OCI-M2 (cell line): Measurements from ENCODE around the gene DACT3.

ENCODE experiments used
- DNase-seq: peaks from one replicate; lab custom pipeline; 2025; ENCODE audit not compliant: unreplicated experiment; lab: John Stamatoyannopoulos, UW

The DACT3 gene, protein sequence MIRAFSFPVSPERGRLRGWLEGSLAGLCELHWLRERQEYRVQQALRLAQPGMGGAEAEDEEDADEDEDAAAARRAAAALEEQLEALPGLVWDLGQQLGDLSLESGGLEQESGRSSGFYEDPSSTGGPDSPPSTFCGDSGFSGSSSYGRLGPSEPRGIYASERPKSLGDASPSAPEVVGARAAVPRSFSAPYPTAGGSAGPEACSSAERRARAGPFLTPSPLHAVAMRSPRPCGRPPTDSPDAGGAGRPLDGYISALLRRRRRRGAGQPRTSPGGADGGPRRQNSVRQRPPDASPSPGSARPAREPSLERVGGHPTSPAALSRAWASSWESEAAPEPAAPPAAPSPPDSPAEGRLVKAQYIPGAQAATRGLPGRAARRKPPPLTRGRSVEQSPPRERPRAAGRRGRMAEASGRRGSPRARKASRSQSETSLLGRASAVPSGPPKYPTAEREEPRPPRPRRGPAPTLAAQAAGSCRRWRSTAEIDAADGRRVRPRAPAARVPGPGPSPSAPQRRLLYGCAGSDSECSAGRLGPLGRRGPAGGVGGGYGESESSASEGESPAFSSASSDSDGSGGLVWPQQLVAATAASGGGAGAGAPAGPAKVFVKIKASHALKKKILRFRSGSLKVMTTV

DNA sequence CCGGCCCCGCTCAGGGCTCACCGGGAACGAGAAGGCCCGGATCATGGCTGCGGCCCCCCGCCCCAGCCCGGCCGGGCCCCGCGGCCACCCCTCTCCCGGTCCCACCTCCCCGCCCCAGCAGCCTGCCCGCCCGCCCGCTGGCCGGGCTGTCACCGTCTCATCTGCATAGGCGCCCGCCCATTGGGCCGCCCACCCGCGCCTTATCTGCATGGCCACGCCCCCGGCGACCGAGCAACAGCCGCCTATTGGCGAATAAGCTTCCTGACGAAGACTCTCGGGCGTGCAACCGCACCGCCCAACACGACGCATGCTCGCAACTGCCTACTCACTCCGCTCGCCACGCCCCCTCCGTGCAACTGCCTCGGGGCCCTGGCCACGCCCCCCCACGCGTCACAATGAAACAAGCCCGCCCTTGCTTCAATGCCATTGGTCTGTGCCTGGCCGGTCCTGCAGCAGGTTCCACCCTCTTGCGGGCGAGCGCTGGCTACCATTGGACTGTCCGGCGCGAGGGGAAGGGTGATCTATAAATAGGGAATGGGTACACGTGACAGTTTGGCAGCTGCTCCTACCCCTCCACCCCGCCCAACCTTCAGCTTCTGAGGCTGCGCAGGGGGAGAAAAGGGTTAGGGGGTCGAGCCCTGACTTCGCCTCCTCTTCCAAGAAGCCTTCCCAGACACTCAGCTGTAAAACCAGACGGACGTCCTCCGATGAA, at the start of gene DACT3:
TSS of gene DACT3 (minus strand) at position 163 of the 712 bp plus-strand sequence. CDS start at position 45, 118 bp downstream.
- peak; percentile 92 for DNase-seq

DNA sequence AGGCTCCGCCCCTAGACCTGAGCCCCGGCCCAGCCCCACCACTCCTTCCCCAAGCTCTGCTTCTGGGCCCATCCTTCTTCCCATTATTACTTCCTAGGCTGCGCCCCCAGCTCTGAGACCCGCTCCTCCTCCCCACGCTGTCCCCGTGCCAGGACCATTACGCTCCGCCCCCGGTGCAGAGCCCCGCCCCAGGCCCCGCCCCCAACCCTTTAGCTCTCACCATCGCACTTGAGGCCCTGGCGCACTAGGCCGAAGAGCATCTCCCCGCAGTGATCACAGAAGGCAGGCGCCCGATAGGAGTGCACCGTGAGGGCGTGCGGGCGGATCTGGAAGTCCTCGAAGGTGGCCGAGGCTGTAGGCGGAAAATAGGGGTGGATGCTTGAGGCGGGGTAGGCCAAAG, 49.7 kb upstream of the DACT3 start:
- DNase-seq = no peak

DNA sequence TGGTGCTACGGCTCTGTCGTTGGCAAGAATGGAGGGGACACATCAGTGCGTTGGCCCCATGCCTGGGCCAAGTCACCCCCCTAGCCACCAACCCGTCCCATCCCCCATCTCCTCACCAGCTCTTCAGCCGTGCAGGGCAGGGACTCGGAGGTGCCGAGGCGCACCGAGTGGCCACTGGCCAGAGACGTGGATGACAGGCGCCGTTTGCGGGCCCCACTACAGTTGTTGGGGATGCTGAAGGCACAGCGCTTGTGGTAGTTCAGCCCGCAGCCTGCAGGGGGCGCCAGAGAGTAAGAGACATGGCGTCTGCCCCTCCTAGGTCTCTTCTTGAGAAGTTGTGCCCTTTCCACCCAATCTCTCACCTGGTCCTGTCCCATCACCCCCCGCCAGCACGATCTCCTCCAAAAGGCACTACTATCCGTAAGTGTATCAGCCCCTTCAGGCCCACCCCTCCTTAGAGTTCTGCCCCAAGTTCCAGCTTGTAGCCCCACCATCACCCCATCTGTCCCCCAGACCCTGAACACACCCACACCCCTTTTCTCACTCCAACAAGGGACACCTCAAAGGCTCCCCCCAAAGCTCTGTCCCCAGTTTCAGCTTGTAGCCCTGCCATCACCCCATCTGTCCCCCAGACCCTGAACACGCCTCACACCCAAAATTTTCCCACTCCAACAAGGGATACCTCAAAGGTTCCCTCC, 43.5 kb upstream of the DACT3 start:
- DNase-seq = peak; percentile 35

GRCh38 chr19:46700704-46701103, 39.7 kb upstream of the DACT3 start:
- DNase-seq = no peak

DNA sequence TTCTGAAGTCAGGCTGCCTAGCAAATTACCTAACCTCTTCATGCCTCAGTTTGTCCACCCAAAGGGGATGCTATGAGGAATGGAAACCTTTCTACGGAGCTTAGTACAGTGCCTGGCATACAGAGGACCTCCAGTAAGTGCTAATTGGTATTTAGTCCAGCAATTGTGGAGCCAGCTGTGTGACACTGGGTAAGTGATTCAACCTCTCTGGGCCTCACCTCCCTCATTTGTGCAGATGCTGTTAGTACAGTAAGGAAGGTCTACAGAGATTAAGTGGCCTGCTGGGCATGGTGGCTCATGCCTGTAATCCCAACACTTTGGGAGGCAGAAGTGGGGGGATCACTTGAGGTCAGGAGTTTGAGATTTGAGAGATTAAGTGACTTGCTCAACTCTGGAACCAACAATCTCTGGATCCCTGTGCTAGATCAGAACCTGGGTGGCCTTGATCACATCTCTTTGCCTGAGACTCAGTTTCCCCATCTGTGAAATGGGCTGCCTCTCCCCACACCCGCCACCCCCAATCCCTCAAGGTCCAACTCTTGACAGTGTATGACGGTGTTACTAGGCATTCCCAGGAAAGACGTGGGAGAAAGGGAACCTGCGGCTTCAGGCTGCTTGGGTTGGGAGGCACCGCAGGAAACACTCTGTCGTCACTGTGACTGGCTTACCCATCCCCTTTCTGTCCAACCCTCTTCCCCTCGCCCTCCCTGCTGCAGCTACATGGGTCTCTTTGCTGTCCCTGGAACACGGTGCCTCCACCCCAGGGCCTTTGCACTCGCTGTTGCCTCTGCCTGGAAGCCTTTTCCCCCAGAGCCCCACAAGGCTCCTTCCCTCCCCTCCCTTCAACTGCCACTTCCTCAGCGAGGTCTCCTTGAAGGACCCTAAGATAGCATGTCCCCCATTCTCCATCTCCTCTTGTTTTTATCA, 37.7 kb upstream of the DACT3 start:
- no peak for DNase-seq

- no peak for DNase-seq
Observed at GRCh38 chr19:46697204-46697960, 36.4 kb upstream of the DACT3 start.

DNA sequence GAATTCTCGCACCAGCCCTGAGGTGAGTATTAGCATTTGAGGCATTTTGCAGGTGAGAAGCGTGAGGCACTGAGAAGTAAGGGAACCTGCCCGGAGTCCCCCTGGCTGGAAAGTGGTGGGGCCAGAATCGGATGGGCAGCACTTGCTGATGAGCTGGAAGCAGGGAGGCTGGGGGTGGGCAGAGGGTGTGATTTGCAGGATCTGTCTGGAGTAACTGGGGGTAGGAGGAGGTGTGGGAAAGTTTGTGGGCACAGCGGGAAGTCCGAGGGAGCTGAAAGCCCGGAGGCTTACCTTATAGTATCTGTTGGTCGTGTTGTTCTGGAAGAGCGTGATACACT, 35.9 kb upstream of the DACT3 start:
- DNase-seq = no peak

DNA sequence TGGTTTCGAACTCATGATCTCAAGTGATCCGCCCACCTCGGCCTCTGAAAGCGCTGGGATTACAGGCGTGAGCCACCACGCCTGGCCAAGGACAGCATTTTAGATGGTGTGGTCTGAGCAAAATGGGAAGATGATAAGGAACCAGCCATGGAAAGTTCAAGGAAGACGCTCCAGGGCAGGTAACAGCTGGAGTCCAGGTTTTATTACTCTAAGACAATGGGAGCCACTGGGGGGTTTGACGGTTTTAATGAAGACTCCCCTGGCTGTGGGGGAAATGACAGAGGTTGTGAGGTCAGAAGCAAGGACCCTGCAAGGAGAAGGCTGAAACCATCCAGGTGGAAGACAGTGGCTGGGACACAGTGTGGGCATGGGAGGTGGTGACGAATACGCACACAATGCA, 35.1 kb upstream of the DACT3 start:
- no peak for DNase-seq

DNA sequence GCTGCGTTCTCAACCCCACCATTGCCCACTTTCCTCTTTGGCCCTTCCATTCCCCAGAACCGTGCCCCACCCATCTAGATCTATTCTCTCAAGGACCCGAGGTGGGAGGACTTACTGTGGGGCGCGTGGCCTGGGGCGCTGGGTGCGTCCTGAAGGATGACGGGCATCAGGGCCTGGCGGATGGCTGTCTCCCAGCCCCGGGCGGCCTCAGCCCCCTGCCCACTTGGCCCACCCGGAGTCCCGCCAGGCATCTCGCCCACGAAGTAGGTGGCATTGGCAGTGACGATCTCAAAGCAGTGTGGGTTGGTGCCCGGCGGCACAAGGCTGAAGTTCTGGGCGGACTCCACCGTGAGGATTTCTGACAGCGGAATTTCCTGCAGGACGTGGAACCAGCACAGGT, 32.8 kb upstream of the DACT3 start:
- no peak for DNase-seq

DNA sequence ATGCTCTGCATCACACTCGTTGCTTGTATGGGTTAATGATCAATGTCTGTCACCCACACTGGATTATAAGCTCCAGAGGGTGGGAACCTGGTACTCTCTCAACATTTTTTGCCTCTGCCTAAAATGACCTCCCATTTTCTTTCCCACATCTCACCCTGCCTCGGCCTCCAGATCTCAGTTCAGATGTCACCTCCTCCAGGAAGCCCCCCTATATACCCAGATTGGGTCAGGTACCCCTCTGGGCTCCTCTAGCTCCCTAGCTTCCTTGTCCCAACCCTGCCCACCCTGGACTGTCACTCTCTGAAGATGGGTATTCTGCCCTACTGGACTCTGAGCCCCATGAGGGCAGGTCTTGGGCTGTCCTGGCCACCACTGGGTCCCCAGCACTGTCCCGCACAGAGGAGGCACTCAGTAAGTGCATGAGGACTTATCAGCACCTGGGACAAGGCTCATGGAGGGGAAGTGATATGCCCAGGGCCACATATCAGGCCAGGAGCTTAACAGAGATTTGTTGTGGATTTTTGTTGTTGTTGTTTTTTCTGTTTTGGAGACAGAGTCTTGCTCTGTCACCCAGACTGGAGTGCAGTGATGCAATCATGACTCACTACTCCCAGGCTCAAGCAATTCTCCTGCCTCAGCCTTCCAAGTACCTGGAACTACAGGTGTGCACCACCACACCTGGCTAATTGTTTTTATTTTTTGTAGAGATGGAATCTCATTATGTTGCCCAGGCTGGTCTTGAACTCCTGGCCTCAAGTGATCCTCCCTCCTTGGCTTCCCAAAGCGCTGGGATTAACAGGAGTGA, 32.1 kb upstream of the DACT3 start:
- DNase-seq = no peak

DNA sequence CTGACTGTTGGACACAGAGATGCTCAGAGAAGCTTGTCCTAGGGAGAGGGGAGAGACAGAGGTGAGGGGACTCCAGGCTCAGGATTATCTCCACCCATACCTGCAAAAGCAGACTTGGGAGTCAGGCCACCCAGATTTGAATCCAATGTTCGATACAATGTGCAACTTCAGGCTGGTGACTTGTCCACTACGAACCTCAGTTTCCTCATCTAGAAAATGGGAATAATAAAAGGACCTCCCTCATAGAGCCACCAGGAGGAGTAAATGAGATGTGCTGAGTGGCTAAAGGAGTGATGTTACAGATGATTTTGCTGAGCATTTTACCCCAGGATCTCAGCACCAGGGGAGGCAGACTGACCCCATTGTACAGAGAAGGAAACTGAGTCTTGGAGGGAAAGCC, 31.0 kb upstream of the DACT3 start:
- no peak for DNase-seq

- no peak for DNase-seq
Observed at GRCh38 chr19:46691104-46691503, 30.1 kb upstream of the DACT3 start.

DNA sequence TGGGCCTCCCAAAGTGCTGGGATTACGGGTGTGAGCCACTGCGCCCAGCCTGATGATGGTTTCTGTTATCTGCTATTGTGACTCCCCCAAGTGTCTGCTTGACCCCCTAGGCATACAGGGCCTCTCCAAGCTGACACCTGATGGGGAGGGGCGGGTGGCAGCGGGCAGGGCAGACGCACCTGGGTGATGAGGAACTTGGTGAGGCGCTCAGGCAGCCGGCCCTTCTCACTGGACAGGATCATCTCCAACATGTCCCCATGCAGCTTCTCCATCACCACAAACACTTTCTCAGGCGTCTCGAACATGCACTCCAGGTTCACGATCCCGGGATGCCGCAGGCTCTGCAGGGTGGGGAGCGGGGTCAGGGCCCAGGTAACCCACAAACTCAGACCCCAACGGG, 28.4 kb upstream of the DACT3 start:
- DNase-seq = no peak

- DNase-seq = no peak
Observed at GRCh38 chr19:46687438-46688145, 26.6 kb upstream of the DACT3 start.

DNA sequence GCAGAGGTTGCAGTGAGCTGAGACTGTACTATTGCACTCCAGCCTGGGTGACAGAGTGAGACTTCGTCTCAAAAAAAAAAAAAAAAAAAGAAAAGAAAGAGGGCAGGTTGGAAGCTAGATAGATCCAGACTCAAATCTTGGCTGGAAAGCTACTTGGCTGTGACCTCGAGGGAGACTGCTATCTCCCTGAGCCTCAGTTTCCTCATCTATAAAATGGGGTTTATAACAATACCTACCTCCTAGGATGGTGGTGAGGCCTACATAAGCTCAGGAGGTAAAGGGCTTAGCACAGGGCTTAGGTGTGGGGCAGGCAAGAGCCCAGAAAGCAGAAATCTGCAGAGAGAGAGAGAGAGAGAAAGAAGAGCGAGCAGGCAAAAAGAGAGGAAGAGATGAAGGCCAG, 24.2 kb upstream of the DACT3 start:
- DNase-seq = no peak

GRCh38 chr19:46678110-46678732, 17.2 kb upstream of the DACT3 start:
- no peak for DNase-seq

DNA sequence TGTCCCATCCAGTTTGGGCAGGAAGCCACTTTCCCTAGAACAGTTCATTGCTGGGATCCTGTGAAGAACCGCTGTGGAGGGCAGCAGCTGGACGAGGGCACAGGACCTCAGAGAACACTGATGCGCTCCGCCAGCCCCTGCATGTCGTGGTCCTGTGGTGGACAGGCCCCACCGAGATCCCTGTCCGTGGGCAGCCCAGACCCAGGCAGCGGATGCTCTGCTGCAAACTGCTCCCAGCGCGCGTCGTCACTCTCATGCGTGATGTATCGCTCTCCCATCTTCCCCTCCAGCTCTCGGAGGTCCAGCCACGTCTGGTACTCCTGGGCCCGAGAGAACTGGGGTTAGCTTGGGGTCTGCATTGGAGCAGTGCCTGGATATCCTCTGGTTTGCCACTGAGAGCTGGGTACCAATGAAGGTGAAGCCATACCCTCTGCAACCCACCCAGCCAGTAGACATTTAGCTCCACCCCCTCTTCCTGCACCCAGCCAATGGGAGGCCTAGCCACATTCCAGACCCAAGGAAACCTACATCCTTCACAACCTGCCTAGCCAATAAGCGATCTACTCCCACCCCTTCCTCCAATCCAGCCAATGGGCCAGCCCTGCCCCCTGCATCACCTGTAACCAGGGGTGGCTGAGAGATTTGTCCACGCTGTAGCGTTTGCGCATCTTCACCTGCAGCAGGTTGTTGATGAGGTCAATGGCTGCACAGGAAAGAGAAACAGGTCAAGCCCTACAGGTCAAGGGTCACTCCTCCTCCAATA, 13.6 kb upstream of the DACT3 start:
- DNase-seq = no peak
